ENCODE results near the gene VPS8.

The VPS8 gene

GRCh38 chr3:184832903-184833302 lies 20.9 kb downstream of the VPS8 start:
- no peaks in the 10 kb centered on the region for H3K9me3 ChIP-seq (ENCODE audit: control insufficient read depth, insufficient read depth, low read depth, low read length)
- H3K27me3 ChIP-seq (ENCODE audit: control insufficient read depth, insufficient read depth, low read length), result no peaks in the 10 kb centered on the region
- H3K9ac ChIP-seq (ENCODE audit: low read length), result no peak overlapping the region
- H3K4me3 ChIP-seq (ENCODE audit: low read depth, low read length), result no peak overlapping the region
- no peak overlapping the region for H3K27ac ChIP-seq (ENCODE audit: low read depth, low read length)
- H3K36me3 ChIP-seq (ENCODE audit: control insufficient read depth, insufficient read depth, low read length), result peaks cover 28% of the 10 kb centered on the region
- peaks cover 10% of the 10 kb centered on the region; the same call in 1 of the 2 replicates for H3K4me1 ChIP-seq (ENCODE audit: control insufficient read depth, insufficient read depth, low read length)

GRCh38 chr3:184836090-184836822 lies 24.3 kb downstream of the VPS8 start:
- Histone ChIP-seq H3K27ac (ENCODE audit: low read depth, low read length) (no peak overlapping the region), H3K27me3 (ENCODE audit: control insufficient read depth, insufficient read depth, low read length) (no peaks in the 10 kb centered on the region), H3K36me3 (ENCODE audit: control insufficient read depth, insufficient read depth, low read length) (peaks cover 26% of the 10 kb centered on the region), H3K9me3 (ENCODE audit: control insufficient read depth, insufficient read depth, low read depth, low read length) (no peaks in the 10 kb centered on the region), H3K4me3 (ENCODE audit: low read depth, low read length) (no peak overlapping the region), H3K4me1 (ENCODE audit: control insufficient read depth, insufficient read depth, low read length) (peaks cover 10% of the 10 kb centered on the region; the same call in 1 of the 2 replicates), H3K9ac (ENCODE audit: low read length) (no peak overlapping the region)

- Histone ChIP-seq H3K9me3 (ENCODE audit: control insufficient read depth, insufficient read depth, low read depth, low read length) (no peaks in the 10 kb centered on the region), H3K4me3 (ENCODE audit: low read depth, low read length) (no peak overlapping the region), H3K9ac (ENCODE audit: low read length) (no peak overlapping the region), H3K27ac (ENCODE audit: low read depth, low read length) (no peak overlapping the region), H3K36me3 (ENCODE audit: control insufficient read depth, insufficient read depth, low read length) (no peaks in the 10 kb centered on the region), H3K4me1 (ENCODE audit: control insufficient read depth, insufficient read depth, low read length) (no peaks in the 10 kb centered on the region), H3K27me3 (ENCODE audit: control insufficient read depth, insufficient read depth, low read length) (no peaks in the 10 kb centered on the region)
Measured at GRCh38 chr3:184842433-184842832, 30.5 kb downstream of the VPS8 start.

GRCh38 chr3:184845819-184846218 lies 33.9 kb downstream of the VPS8 start:
- Histone ChIP-seq H3K36me3 (ENCODE audit: control insufficient read depth, insufficient read depth, low read length) (0 out of 2 replicates have a peak, but pooled peaks cover 5% of the 10 kb centered on the region), H3K27me3 (ENCODE audit: control insufficient read depth, insufficient read depth, low read length) (no peaks in the 10 kb centered on the region), H3K4me1 (ENCODE audit: control insufficient read depth, insufficient read depth, low read length) (no peaks in the 10 kb centered on the region), H3K9ac (ENCODE audit: low read length) (no peak overlapping the region), H3K4me3 (ENCODE audit: low read depth, low read length) (no peak overlapping the region), H3K27ac (ENCODE audit: low read depth, low read length) (no peak overlapping the region), H3K9me3 (ENCODE audit: control insufficient read depth, insufficient read depth, low read depth, low read length) (no peaks in the 10 kb centered on the region)

- Histone ChIP-seq H3K4me1 (ENCODE audit: control insufficient read depth, insufficient read depth, low read length) (no peaks in the 10 kb centered on the region), H3K9me3 (ENCODE audit: control insufficient read depth, insufficient read depth, low read depth, low read length) (no peaks in the 10 kb centered on the region), H3K27ac (ENCODE audit: low read depth, low read length) (no peak overlapping the region), H3K9ac (ENCODE audit: low read length) (no peak overlapping the region), H3K27me3 (ENCODE audit: control insufficient read depth, insufficient read depth, low read length) (no peaks in the 10 kb centered on the region), H3K36me3 (ENCODE audit: control insufficient read depth, insufficient read depth, low read length) (peaks cover 8% of the 10 kb centered on the region; the same call in 1 of the 2 replicates), H3K4me3 (ENCODE audit: low read depth, low read length) (no peak overlapping the region)
Measured at GRCh38 chr3:184846496-184846895, 34.5 kb downstream of the VPS8 start.

- no peak overlapping the region for H3K4me3 ChIP-seq (ENCODE audit: low read depth, low read length)
- H3K9me3 ChIP-seq (ENCODE audit: control insufficient read depth, insufficient read depth, low read depth, low read length), result no peaks in the 10 kb centered on the region
- no peaks in the 10 kb centered on the region for H3K27me3 ChIP-seq (ENCODE audit: control insufficient read depth, insufficient read depth, low read length)
Measured at GRCh38 chr3:184848934-184849333, 37.0 kb downstream of the VPS8 start.

GRCh38 chr3:184850201-184850600 lies 38.2 kb downstream of the VPS8 start:
- Histone ChIP-seq H3K27me3 (ENCODE audit: control insufficient read depth, insufficient read depth, low read length) (no peaks in the 10 kb centered on the region), H3K27ac (ENCODE audit: low read depth, low read length) (no peak overlapping the region), H3K36me3 (ENCODE audit: control insufficient read depth, insufficient read depth, low read length) (peaks cover 38% of the 10 kb centered on the region), H3K4me3 (ENCODE audit: low read depth, low read length) (no peak overlapping the region), H3K4me1 (ENCODE audit: control insufficient read depth, insufficient read depth, low read length) (no peaks in the 10 kb centered on the region), H3K9me3 (ENCODE audit: control insufficient read depth, insufficient read depth, low read depth, low read length) (no peaks in the 10 kb centered on the region), H3K9ac (ENCODE audit: low read length) (no peak overlapping the region)

More at GRCh38 chr3:184848934-184849333, 37.0 kb downstream of the VPS8 start:
- Histone ChIP-seq H3K9ac (ENCODE audit: low read length) (no peak overlapping the region), H3K36me3 (ENCODE audit: control insufficient read depth, insufficient read depth, low read length) (peaks cover 27% of the 10 kb centered on the region), H3K27ac (ENCODE audit: low read depth, low read length) (no peak overlapping the region), H3K4me1 (ENCODE audit: control insufficient read depth, insufficient read depth, low read length) (no peaks in the 10 kb centered on the region)

- Histone ChIP-seq H3K36me3 (ENCODE audit: control insufficient read depth, insufficient read depth, low read length) (peaks cover 64% of the 10 kb centered on the region), H3K9ac (ENCODE audit: low read length) (no peak overlapping the region), H3K27ac (ENCODE audit: low read depth, low read length) (no peak overlapping the region), H3K4me3 (ENCODE audit: low read depth, low read length) (no peak overlapping the region), H3K27me3 (ENCODE audit: control insufficient read depth, insufficient read depth, low read length) (no peaks in the 10 kb centered on the region), H3K4me1 (ENCODE audit: control insufficient read depth, insufficient read depth, low read length) (no peaks in the 10 kb centered on the region), H3K9me3 (ENCODE audit: control insufficient read depth, insufficient read depth, low read depth, low read length) (no peaks in the 10 kb centered on the region)
Measured at GRCh38 chr3:184857099-184857498, 45.1 kb downstream of the VPS8 start.

- H3K9me3 ChIP-seq (ENCODE audit: control insufficient read depth, insufficient read depth, low read depth, low read length), result no peaks in the 10 kb centered on the region
- no peaks in the 10 kb centered on the region for H3K4me1 ChIP-seq (ENCODE audit: control insufficient read depth, insufficient read depth, low read length)
- H3K4me3 ChIP-seq (ENCODE audit: low read depth, low read length), result no peak overlapping the region
- H3K27me3 ChIP-seq (ENCODE audit: control insufficient read depth, insufficient read depth, low read length), result no peaks in the 10 kb centered on the region
- no peak overlapping the region for H3K27ac ChIP-seq (ENCODE audit: low read depth, low read length)
- H3K36me3 ChIP-seq (ENCODE audit: control insufficient read depth, insufficient read depth, low read length), result peaks cover 35% of the 10 kb centered on the region
- no peak overlapping the region for H3K9ac ChIP-seq (ENCODE audit: low read length)
Measured at GRCh38 chr3:184864000-184864399, 52.0 kb downstream of the VPS8 start.

- Histone ChIP-seq H3K4me1 (ENCODE audit: control insufficient read depth, insufficient read depth, low read length) (no peaks in the 10 kb centered on the region), H3K9ac (ENCODE audit: low read length) (no peak overlapping the region), H3K36me3 (ENCODE audit: control insufficient read depth, insufficient read depth, low read length) (peaks cover 35% of the 10 kb centered on the region), H3K4me3 (ENCODE audit: low read depth, low read length) (no peak overlapping the region), H3K9me3 (ENCODE audit: control insufficient read depth, insufficient read depth, low read depth, low read length) (no peaks in the 10 kb centered on the region), H3K27me3 (ENCODE audit: control insufficient read depth, insufficient read depth, low read length) (no peaks in the 10 kb centered on the region), H3K27ac (ENCODE audit: low read depth, low read length) (no peak overlapping the region)
Measured at GRCh38 chr3:184868477-184868876, 56.5 kb downstream of the VPS8 start.

GRCh38 chr3:184872200-184872599 lies 60.2 kb downstream of the VPS8 start:
- Histone ChIP-seq H3K27me3 (ENCODE audit: control insufficient read depth, insufficient read depth, low read length) (no peaks in the 10 kb centered on the region), H3K9me3 (ENCODE audit: control insufficient read depth, insufficient read depth, low read depth, low read length) (no peaks in the 10 kb centered on the region), H3K4me3 (ENCODE audit: low read depth, low read length) (no peak overlapping the region), H3K9ac (ENCODE audit: low read length) (no peak overlapping the region), H3K27ac (ENCODE audit: low read depth, low read length) (no peak overlapping the region), H3K36me3 (ENCODE audit: control insufficient read depth, insufficient read depth, low read length) (peaks cover 34% of the 10 kb centered on the region), H3K4me1 (ENCODE audit: control insufficient read depth, insufficient read depth, low read length) (no peaks in the 10 kb centered on the region)

Data from HUES6 (cell line).